GM19099 (cell line): ENCODE results near the gene OR51B4.
"Not testable (repeated sequence)": the region's sequence is repeated elsewhere in the genome, so short reads cannot be mapped to it uniquely, and the experiment has no call there.

Source experiments
- POLR2A ChIP-seq: IDR thresholded peaks from 3 replicates; pipeline ENCODE4 v1.6.1; 2011; ENCODE audit warnings: low read depth; ENCODE audit not compliant: insufficient read length; ENCODE audit errors: extremely low read depth

OR51B4 gene

GRCh38 chr11:5257296-5257695, 44.5 kb downstream of the OR51B4 start:
- no peak for TF ChIP-seq POLR2A

- TF ChIP-seq POLR2A: not testable (repeated sequence)
These were observed 46.9 kb downstream of the OR51B4 start, which contains the start of gene HBG2 for GRCh38 chr11:5254646-5255413. Gene HBG2, minus strand, starts transcription at chr11:5254781. Its CDS starts 53 bp downstream, at chr11:5254728.

- no peak for TF ChIP-seq POLR2A
These were observed 48.9 kb downstream of the OR51B4 start for GRCh38 chr11:5252919-5253265.

GRCh38 chr11:5252192-5252918, 49.4 kb downstream of the OR51B4 start:
- no peak for TF ChIP-seq POLR2A

GRCh38 chr11:5251746-5252145, 50.0 kb downstream of the OR51B4 start:
- TF ChIP-seq POLR2A: no peak
